ENCODE measurements around the gene RELCH. TPM values are rescaled to one million over a fixed set of nuclear protein-coding genes. Genes with fewer than 3 reads are reported as not detected.

RELCH gene
- total and polyA plus RNA-seq, 2 of the 13 experiments (the other 11 are each of a cell fraction or from before 2014, with no cell fraction given), result 5.6 to 31.7 TPM

- Histone ChIP-seq H3K27ac (ENCODE audit: extremely low read length, insufficient read depth, low read length) (no peak overlapping the region), H3K4me1 (ENCODE audit: insufficient read depth, low read length) (peaks cover 57% of the 10 kb centered on the region), H3K4me3 (replicated peaks in 1 of 3; ENCODE audit: insufficient read depth in 1 of 3, low read depth in 2 of 3, low read length in 3 of 3) (peak overlapping the region; percentile 51 to 78 (median 58); a peak in 5 of 6 replicates), H3K4me2 (ENCODE audit: low read depth, low read length) (peak overlapping the region; percentile 91), H3K27me3 (ENCODE audit: control insufficient read depth in 1 of 2, insufficient read depth in 2 of 2, low read length in 2 of 2) (peaks cover 0 to 7% of the 10 kb centered on the region in 2 experiments; a peak in 2 of 5 replicates), H3K36me3 (replicated peaks in 1 of 2; ENCODE audit: control insufficient read depth in 1 of 2, insufficient read depth in 2 of 2, low read length in 2 of 2) (no peaks in the 10 kb centered on the region), H4K20me1 (ENCODE audit: insufficient read depth, low read length) (no peaks in the 10 kb centered on the region), H3K79me2 (ENCODE audit: insufficient read depth, low read length) (peaks cover 14% of the 10 kb centered on the region), H3K9me3 (ENCODE audit: low read length) (no peaks in the 10 kb centered on the region), H2AFZ (ENCODE audit: low read length) (no peak overlapping the region), H3K9ac (ENCODE audit: insufficient read depth, low read depth, low read length) (0 out of 2 replicates have a peak overlapping the region, but pooled peaks have one; percentile 34)
- WGBS (ENCODE audit: low lambda C conversion rate), result 39% methylated on average over 12 of the region's 12 CpGs
- FAIRE-seq, result no peak
- ATAC-seq, result peak; percentile 18
- in situ Hi-C loops (cut with HindIII; ENCODE audit: extremely low pct_ligation_motif_present, low pct_unique_long_range_greater_than_20kb) (loop anchor here (10.0 kb wide), 1 partner anchor 70 kb away; no protein-coding TSS in a partner anchor), intact Hi-C loops (cut with micrococcal nuclease; ENCODE audit: unreplicated experiment) (loop anchor here (2.0 kb wide), 1 partner anchor 76 kb away; no protein-coding TSS in a partner anchor)
- ChIA-PET POLR2A (no interaction called here), CTCF (ENCODE audit: low intra/inter-chr PET ratio, low total read pairs) (interaction anchor here (1.4 kb wide), 1 partner anchor 76 kb away, joined by 5 read pairs; no protein-coding TSS in a partner anchor)
- no TSS peak for BruUV-seq (replicated peaks)
- DNase-seq (ENCODE audit: low spot score), result no peak
- TF ChIP-seq, protein P1, sequence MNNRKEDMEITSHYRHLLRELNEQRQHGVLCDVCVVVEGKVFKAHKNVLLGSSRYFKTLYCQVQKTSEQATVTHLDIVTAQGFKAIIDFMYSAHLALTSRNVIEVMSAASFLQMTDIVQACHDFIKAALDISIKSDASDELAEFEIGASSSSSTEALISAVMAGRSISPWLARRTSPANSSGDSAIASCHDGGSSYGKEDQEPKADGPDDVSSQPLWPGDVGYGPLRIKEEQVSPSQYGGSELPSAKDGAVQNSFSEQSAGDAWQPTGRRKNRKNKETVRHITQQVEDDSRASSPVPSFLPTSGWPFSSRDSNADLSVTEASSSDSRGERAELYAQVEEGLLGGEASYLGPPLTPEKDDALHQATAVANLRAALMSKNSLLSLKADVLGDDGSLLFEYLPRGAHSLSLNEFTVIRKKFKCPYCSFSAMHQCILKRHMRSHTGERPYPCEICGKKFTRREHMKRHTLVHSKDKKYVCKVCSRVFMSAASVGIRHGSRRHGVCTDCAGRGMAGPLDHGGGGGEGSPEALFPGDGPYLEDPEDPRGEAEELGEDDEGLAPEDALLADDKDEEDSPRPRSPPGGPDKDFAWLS (CRISPR knock-in tag; IDR thresholded peaks at IDR 0.05; ENCODE audit: borderline replicate concordance), result no peak
- TF ChIP-seq TMF1 (CRISPR knock-in tag; IDR thresholded peaks at IDR 0.05; ENCODE audit: low read depth) (no peak), XBP1 (CRISPR knock-in tag; IDR thresholded peaks at IDR 0.05) (no peak), KLF13 (CRISPR knock-in tag; IDR thresholded peaks at IDR 0.05) (no peak), IKZF4 (CRISPR knock-in tag; IDR thresholded peaks at IDR 0.05; ENCODE audit: borderline replicate concordance, low read depth, not compliant biosample characterization) (no peak), ZNF598 (CRISPR knock-in tag; IDR thresholded peaks at IDR 0.05; ENCODE audit: borderline replicate concordance) (peak; percentile 35; the same call in 1 of the 2 replicates), CHD4 (IDR thresholded peaks at IDR 0.05; ENCODE audit: borderline replicate concordance, low read length) (no peak), NRL (CRISPR knock-in tag; IDR thresholded peaks at IDR 0.05; ENCODE audit: borderline replicate concordance) (no peak), ZXDC (CRISPR knock-in tag; IDR thresholded peaks at IDR 0.05) (no peak), ZNF350 (CRISPR knock-in tag; IDR thresholded peaks at IDR 0.05; ENCODE audit: borderline replicate concordance, low read depth) (0 out of 2 replicates have a peak, but pooled peaks have one; percentile 15), ZNF234 (CRISPR knock-in tag; conservative IDR thresholded peaks at IDR 0.05) (no peak), HNRNPL (IDR thresholded peaks at IDR 0.05; ENCODE audit: low read depth, low read length) (no peak)
- TF ChIP-seq, protein P2, sequence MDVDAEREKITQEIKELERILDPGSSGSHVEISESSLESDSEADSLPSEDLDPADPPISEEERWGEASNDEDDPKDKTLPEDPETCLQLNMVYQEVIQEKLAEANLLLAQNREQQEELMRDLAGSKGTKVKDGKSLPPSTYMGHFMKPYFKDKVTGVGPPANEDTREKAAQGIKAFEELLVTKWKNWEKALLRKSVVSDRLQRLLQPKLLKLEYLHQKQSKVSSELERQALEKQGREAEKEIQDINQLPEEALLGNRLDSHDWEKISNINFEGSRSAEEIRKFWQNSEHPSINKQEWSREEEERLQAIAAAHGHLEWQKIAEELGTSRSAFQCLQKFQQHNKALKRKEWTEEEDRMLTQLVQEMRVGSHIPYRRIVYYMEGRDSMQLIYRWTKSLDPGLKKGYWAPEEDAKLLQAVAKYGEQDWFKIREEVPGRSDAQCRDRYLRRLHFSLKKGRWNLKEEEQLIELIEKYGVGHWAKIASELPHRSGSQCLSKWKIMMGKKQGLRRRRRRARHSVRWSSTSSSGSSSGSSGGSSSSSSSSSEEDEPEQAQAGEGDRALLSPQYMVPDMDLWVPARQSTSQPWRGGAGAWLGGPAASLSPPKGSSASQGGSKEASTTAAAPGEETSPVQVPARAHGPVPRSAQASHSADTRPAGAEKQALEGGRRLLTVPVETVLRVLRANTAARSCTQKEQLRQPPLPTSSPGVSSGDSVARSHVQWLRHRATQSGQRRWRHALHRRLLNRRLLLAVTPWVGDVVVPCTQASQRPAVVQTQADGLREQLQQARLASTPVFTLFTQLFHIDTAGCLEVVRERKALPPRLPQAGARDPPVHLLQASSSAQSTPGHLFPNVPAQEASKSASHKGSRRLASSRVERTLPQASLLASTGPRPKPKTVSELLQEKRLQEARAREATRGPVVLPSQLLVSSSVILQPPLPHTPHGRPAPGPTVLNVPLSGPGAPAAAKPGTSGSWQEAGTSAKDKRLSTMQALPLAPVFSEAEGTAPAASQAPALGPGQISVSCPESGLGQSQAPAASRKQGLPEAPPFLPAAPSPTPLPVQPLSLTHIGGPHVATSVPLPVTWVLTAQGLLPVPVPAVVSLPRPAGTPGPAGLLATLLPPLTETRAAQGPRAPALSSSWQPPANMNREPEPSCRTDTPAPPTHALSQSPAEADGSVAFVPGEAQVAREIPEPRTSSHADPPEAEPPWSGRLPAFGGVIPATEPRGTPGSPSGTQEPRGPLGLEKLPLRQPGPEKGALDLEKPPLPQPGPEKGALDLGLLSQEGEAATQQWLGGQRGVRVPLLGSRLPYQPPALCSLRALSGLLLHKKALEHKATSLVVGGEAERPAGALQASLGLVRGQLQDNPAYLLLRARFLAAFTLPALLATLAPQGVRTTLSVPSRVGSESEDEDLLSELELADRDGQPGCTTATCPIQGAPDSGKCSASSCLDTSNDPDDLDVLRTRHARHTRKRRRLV (CRISPR knock-in tag; IDR thresholded peaks at IDR 0.05), result no peak
Measured at GRCh38 chr18:62324181-62324828, 137.2 kb downstream of the RELCH start.
